Fibroblast of peridontal ligament (primary cell): ENCODE measurements around the gene PRIM2.
"Not testable (repeated sequence)": the region's sequence is repeated elsewhere in the genome, so short reads cannot be mapped to it uniquely, and the experiment has no call there.

Experiments used
- DNase-seq: peaks from one replicate; pipeline ENCODE4 v3.0.0-alpha.2; 2010; ENCODE audit errors: extremely low read depth

The PRIM2 gene

GRCh38 chr6:57317060-57317943 is at the start of gene PRIM2:
TSS of gene PRIM2 (plus strand) at chr6:57317630. CDS start at chr6:57318446, 816 bp downstream.
- peak; percentile 74 for DNase-seq

- no peak for DNase-seq
These were observed 49.2 kb upstream of the PRIM2 start for GRCh38 chr6:57268294-57268640.

GRCh38 chr6:57274113-57274824 is 43.2 kb upstream of the PRIM2 start:
- DNase-seq: not testable (repeated sequence)

GRCh38 chr6:57275384-57275783 is 42.0 kb upstream of the PRIM2 start:
- no peak for DNase-seq

- peak; percentile 53 for DNase-seq
These were observed 40.5 kb upstream of the PRIM2 start for GRCh38 chr6:57276946-57277345.

- DNase-seq: no peak
These were observed 38.9 kb upstream of the PRIM2 start for GRCh38 chr6:57278570-57278969.

- DNase-seq: no peak
These were observed 38.4 kb upstream of the PRIM2 start for GRCh38 chr6:57279013-57279412.

GRCh38 chr6:57283106-57283505 is 34.3 kb upstream of the PRIM2 start:
- DNase-seq: peak; percentile 58

GRCh38 chr6:57283911-57284455 is 33.4 kb upstream of the PRIM2 start:
- DNase-seq: peak; percentile 47

GRCh38 chr6:57288136-57288535 is 29.3 kb upstream of the PRIM2 start:
- DNase-seq: not testable (repeated sequence)

- not testable (repeated sequence) for DNase-seq
These were observed 24.0 kb upstream of the PRIM2 start for GRCh38 chr6:57293472-57293871.

- peak; percentile 27 for DNase-seq
These were observed 22.5 kb upstream of the PRIM2 start for GRCh38 chr6:57294862-57295445.

GRCh38 chr6:57297505-57297904 is 19.9 kb upstream of the PRIM2 start:
- no peak for DNase-seq

GRCh38 chr6:57298741-57299140 is 18.7 kb upstream of the PRIM2 start:
- no peak for DNase-seq

- no peak for DNase-seq
These were observed 15.7 kb upstream of the PRIM2 start for GRCh38 chr6:57301757-57302156.

- DNase-seq: no peak
These were observed 15.0 kb upstream of the PRIM2 start for GRCh38 chr6:57302477-57302876.

- DNase-seq: peak; percentile 94
These were observed 13.3 kb upstream of the PRIM2 start for GRCh38 chr6:57303931-57304681.

GRCh38 chr6:57305107-57305506 is 12.3 kb upstream of the PRIM2 start:
- DNase-seq: peak; percentile 73

- peak; percentile 80 for DNase-seq
These were observed 11.7 kb upstream of the PRIM2 start for GRCh38 chr6:57305761-57306160.

- no peak for DNase-seq
These were observed 11.2 kb upstream of the PRIM2 start for GRCh38 chr6:57306273-57306672.

- peak; percentile 54 for DNase-seq
These were observed 9.6 kb upstream of the PRIM2 start for GRCh38 chr6:57307850-57308249.

GRCh38 chr6:57308755-57309154 is 8.7 kb upstream of the PRIM2 start:
- DNase-seq: not testable (repeated sequence)
